ENCODE measurements around the gene FPR2. TPM values are rescaled to one million over a fixed set of nuclear protein-coding genes. Genes with fewer than 3 reads are reported as not detected.
A peak's percentile ranks its signal among the peaks of the same experiment; 100 is the strongest.

The FPR2 gene
- not detected for total RNA-seq

- no peak for DNase-seq (ENCODE audit: low spot score in 2 of 2)
- ATAC-seq, result no peak
- peaks cover 0 to 11% of the 10 kb centered on the region in 2 donors for H3K36me3 Mint-ChIP-seq
- peaks cover 0 to 4% of the 10 kb centered on the region in 2 donors for H3K9me3 Mint-ChIP-seq
- no peak within 1 kb of the TSS for H3K27ac Mint-ChIP-seq
These were observed at the start of gene FPR2 for GRCh38 chr19:51760697-51761356. FPR2 (plus strand) TSS chr19:51761180; CDS start chr19:51768659, 7,479 bp downstream.

- no peak for DNase-seq (ENCODE audit: low spot score in 2 of 2)
- Mint-ChIP-seq H3K36me3 (peaks cover 7 to 10% of the 10 kb centered on the region in 2 donors), H3K9me3 (peaks cover 5 to 10% of the 10 kb centered on the region in 2 donors), H3K27ac (no peak overlapping the region)
- ATAC-seq, result no peak
These were observed 49.3 kb upstream of the FPR2 start for GRCh38 chr19:51711702-51712101.

GRCh38 chr19:51712461-51713081, 48.4 kb upstream of the FPR2 start:
- Mint-ChIP-seq H3K27ac (no peak overlapping the region), H3K36me3 (peaks cover 1 to 4% of the 10 kb centered on the region in 2 donors), H3K9me3 (peaks cover 5 to 10% of the 10 kb centered on the region in 2 donors)
- DNase-seq (ENCODE audit: low spot score in 2 of 2) (no peak), ATAC-seq (peak in 1 of 2 donors; percentile 26)

- Mint-ChIP-seq H3K36me3 (peaks cover 2 to 6% of the 10 kb centered on the region in 2 donors), H3K27ac (no peak overlapping the region), H3K9me3 (peaks cover 5 to 10% of the 10 kb centered on the region in 2 donors)
- DNase-seq (ENCODE audit: low spot score in 2 of 2) (no peak), ATAC-seq (no peak)
These were observed 47.4 kb upstream of the FPR2 start for GRCh38 chr19:51713319-51714285.

- DNase-seq (ENCODE audit: low spot score in 2 of 2) (no peak), ATAC-seq (no peak)
- peaks cover 7 to 9% of the 10 kb centered on the region in 2 donors for H3K36me3 Mint-ChIP-seq
- no peak overlapping the region for H3K27ac Mint-ChIP-seq
- peaks cover 5 to 14% of the 10 kb centered on the region in 2 donors for H3K9me3 Mint-ChIP-seq
These were observed 46.1 kb upstream of the FPR2 start for GRCh38 chr19:51714848-51715247.

- DNase-seq (ENCODE audit: low spot score in 2 of 2), result no peak
- H3K9me3 Mint-ChIP-seq, result peaks cover 0 to 9% of the 10 kb centered on the region in 2 donors
- H3K36me3 Mint-ChIP-seq, result peaks cover 5 to 7% of the 10 kb centered on the region in 2 donors
- no peak for ATAC-seq
- no peak overlapping the region for H3K27ac Mint-ChIP-seq
These were observed 45.1 kb upstream of the FPR2 start for GRCh38 chr19:51715850-51716249.

GRCh38 chr19:51716925-51717324, 44.1 kb upstream of the FPR2 start:
- Mint-ChIP-seq H3K27ac (no peak overlapping the region), H3K9me3 (peaks cover 0 to 9% of the 10 kb centered on the region in 2 donors), H3K36me3 (peaks cover 5 to 7% of the 10 kb centered on the region in 2 donors)
- DNase-seq (ENCODE audit: low spot score in 2 of 2), result no peak
- no peak for ATAC-seq

GRCh38 chr19:51719251-51719988, 41.6 kb upstream of the FPR2 start:
- DNase-seq (ENCODE audit: low spot score in 2 of 2), result no peak
- Mint-ChIP-seq H3K36me3 (peaks cover 5 to 7% of the 10 kb centered on the region in 2 donors), H3K27ac (no peak overlapping the region), H3K9me3 (peaks cover 0 to 9% of the 10 kb centered on the region in 2 donors)
- ATAC-seq, result no peak

GRCh38 chr19:51721905-51722304, 39.1 kb upstream of the FPR2 start:
- peaks cover 5 to 7% of the 10 kb centered on the region in 2 donors for H3K36me3 Mint-ChIP-seq
- no peak overlapping the region for H3K27ac Mint-ChIP-seq
- DNase-seq (ENCODE audit: low spot score in 2 of 2), result no peak

GRCh38 chr19:51722492-51722891, 38.5 kb upstream of the FPR2 start:
- DNase-seq (ENCODE audit: low spot score in 2 of 2) (no peak), ATAC-seq (no peak)
- Mint-ChIP-seq H3K9me3 (peaks cover 0 to 5% of the 10 kb centered on the region in 2 donors), H3K36me3 (peaks cover 5 to 7% of the 10 kb centered on the region in 2 donors), H3K27ac (no peak overlapping the region)

More at GRCh38 chr19:51721905-51722304, 39.1 kb upstream of the FPR2 start:
- no peak for ATAC-seq
- peaks cover 0 to 5% of the 10 kb centered on the region in 2 donors for H3K9me3 Mint-ChIP-seq

- DNase-seq (ENCODE audit: low spot score in 2 of 2), result no peak
- ATAC-seq, result no peak
- H3K27ac Mint-ChIP-seq, result no peak overlapping the region
- H3K9me3 Mint-ChIP-seq, result peaks cover 3 to 5% of the 10 kb centered on the region in 2 donors
- H3K36me3 Mint-ChIP-seq, result no peaks in the 10 kb centered on the region
These were observed 36.4 kb upstream of the FPR2 start for GRCh38 chr19:51724543-51724942.

- peaks cover 5 to 8% of the 10 kb centered on the region in 2 donors for H3K9me3 Mint-ChIP-seq
- H3K36me3 Mint-ChIP-seq, result peaks cover 0 to 6% of the 10 kb centered on the region in 2 donors
- no peak overlapping the region for H3K27ac Mint-ChIP-seq
- ATAC-seq (no peak), DNase-seq (ENCODE audit: low spot score in 2 of 2) (no peak)
These were observed 34.9 kb upstream of the FPR2 start for GRCh38 chr19:51726049-51726448.

GRCh38 chr19:51727349-51727880, 33.6 kb upstream of the FPR2 start:
- no peak for ATAC-seq
- peaks cover 0 to 15% of the 10 kb centered on the region in 2 donors for H3K36me3 Mint-ChIP-seq

GRCh38 chr19:51729781-51730180, 31.2 kb upstream of the FPR2 start:
- no peak for ATAC-seq
- Mint-ChIP-seq H3K27ac (no peak overlapping the region), H3K9me3 (peaks cover 5 to 8% of the 10 kb centered on the region in 2 donors)

More at GRCh38 chr19:51727349-51727880, 33.6 kb upstream of the FPR2 start:
- Mint-ChIP-seq H3K9me3 (peaks cover 5 to 8% of the 10 kb centered on the region in 2 donors), H3K27ac (no peak overlapping the region)
- DNase-seq (ENCODE audit: low spot score in 2 of 2), result no peak

GRCh38 chr19:51733742-51734522, 27.0 kb upstream of the FPR2 start:
- DNase-seq (ENCODE audit: low spot score in 2 of 2) (no peak), ATAC-seq (no peak)
- peaks cover 0 to 15% of the 10 kb centered on the region in 2 donors for H3K36me3 Mint-ChIP-seq
- H3K9me3 Mint-ChIP-seq, result peaks cover 2 to 6% of the 10 kb centered on the region in 2 donors
- H3K27ac Mint-ChIP-seq, result no peak overlapping the region

More at GRCh38 chr19:51729781-51730180, 31.2 kb upstream of the FPR2 start:
- H3K36me3 Mint-ChIP-seq, result peaks cover 0 to 15% of the 10 kb centered on the region in 2 donors
- DNase-seq (ENCODE audit: low spot score in 2 of 2), result no peak
